ENCODE data around the gene CSGALNACT2.

CSGALNACT2 gene

DNA sequence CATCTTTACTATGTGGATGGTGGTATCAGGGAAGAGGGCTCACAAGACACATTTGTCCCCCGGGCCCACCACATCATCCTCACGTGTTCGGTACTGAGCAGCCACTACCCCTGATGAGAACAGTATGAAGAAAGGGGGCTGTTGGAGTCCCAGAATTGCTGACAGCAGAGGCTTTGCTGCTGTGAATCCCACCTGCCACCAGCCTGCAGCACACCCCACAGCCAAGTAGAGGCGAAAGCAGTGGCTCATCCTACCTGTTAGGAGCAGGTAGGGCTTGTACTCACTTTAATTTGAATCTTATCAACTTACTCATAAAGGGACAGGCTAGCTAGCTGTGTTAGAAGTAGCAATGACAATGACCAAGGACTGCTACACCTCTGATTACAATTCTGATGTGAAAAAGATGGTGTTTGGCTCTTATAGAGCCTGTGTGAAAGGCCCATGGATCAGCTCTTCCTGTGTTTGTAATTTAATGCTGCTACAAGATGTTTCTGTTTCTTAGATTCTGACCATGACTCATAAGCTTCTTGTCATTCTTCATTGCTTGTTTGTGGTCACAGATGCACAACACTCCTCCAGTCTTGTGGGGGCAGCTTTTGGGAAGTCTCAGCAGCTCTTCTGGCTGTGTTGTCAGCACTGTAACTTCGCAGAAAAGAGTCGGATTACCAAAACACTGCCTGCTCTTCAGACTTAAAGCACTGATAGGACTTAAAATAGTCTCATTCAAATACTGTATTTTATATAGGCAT lies 9.1 kb upstream of the CSGALNACT2 start:
- H3K4me3 ChIP-seq (ENCODE audit: low read depth, low read length) = no peak overlapping the region
- TF ChIP-seq, protein P1, sequence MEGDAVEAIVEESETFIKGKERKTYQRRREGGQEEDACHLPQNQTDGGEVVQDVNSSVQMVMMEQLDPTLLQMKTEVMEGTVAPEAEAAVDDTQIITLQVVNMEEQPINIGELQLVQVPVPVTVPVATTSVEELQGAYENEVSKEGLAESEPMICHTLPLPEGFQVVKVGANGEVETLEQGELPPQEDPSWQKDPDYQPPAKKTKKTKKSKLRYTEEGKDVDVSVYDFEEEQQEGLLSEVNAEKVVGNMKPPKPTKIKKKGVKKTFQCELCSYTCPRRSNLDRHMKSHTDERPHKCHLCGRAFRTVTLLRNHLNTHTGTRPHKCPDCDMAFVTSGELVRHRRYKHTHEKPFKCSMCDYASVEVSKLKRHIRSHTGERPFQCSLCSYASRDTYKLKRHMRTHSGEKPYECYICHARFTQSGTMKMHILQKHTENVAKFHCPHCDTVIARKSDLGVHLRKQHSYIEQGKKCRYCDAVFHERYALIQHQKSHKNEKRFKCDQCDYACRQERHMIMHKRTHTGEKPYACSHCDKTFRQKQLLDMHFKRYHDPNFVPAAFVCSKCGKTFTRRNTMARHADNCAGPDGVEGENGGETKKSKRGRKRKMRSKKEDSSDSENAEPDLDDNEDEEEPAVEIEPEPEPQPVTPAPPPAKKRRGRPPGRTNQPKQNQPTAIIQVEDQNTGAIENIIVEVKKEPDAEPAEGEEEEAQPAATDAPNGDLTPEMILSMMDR (IDR thresholded peaks at IDR 0.05; ENCODE audit: insufficient read depth, low read depth, low read length, missing control alignments) = no peak
- peak; percentile 54 for DNase-seq (ENCODE audit: low read depth)

- TF ChIP-seq, protein P1 (IDR thresholded peaks at IDR 0.05; ENCODE audit: insufficient read depth, low read depth, low read length, missing control alignments) = no peak
- H3K4me3 ChIP-seq (ENCODE audit: low read depth, low read length) = no peak overlapping the region
- DNase-seq (ENCODE audit: low read depth) = no peak
Measured at GRCh38 chr10:43130770-43131171, 7.5 kb upstream of the CSGALNACT2 start.

GRCh38 chr10:43131256-43131655 lies 7.0 kb upstream of the CSGALNACT2 start:
- DNase-seq (ENCODE audit: low read depth) = no peak
- H3K4me3 ChIP-seq (ENCODE audit: low read depth, low read length) = no peak overlapping the region
- TF ChIP-seq, protein P1 (IDR thresholded peaks at IDR 0.05; ENCODE audit: insufficient read depth, low read depth, low read length, missing control alignments) = no peak

DNA sequence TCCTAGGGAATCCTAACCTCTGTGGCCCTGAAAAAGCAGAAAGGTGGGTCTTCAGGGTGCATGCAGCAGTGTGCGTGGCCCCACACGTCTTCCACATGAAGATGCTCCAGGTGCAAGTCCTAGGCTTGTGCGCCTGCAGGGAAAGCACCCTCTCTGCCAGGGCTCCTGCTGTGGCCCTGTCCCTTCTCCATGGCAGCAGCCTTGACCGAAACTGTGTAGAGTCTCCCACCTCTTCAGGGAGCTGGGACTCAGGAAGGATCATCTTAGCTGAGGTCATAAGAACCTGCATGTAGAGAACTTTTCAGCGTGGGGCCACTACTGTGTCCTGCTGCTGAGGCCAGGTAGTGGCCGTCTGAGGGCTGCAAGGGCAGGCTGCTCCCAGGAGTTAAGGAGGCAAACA lies 6.3 kb upstream of the CSGALNACT2 start:
- H3K4me3 ChIP-seq (ENCODE audit: low read depth, low read length) = no peak overlapping the region
- DNase-seq (ENCODE audit: low read depth) = no peak
- TF ChIP-seq, protein P1 (IDR thresholded peaks at IDR 0.05; ENCODE audit: insufficient read depth, low read depth, low read length, missing control alignments) = no peak

DNA sequence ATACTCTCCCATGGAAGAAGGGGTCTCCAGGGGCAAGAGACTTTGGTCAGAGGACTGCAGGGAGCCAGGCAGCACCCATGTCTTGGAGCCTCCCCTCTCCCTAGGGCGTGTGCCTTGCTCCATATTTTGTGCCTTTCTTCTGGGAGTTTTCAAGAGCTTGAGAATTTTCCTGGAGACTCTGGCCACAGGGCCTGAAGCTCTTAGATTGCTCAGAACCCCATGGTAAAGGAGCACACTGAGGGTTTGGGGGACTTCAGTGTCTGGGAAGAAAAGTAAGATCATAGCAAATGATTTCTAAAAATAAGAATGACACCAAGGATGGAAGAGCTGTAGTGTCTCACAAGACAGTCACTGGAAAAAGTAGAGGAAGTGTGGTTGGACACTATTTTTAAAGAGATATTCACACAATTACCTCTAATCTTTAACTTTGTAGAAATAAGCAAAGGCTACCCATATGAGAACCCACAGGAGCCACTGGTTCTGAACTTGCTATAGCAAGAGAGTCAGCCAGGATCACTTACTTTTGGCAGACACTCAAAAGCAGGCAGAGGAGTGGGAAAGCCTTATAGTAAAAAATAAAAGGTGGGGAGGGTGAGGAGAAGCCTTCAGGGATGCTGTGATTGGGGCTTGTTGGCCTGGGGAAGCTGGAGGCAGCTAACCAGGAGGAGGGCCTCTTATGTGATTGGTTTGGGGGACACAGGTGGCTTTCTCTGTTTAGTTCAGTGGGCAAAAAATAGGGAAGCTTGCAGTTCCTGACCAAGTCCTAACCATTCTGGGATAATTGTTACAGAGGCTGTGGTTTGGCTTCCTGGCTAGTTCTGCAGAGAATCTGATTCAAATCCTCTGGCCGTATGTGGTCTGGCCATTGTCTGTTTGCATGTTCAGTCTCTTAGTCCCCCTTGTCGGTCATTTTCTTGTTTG lies 5.1 kb upstream of the CSGALNACT2 start:
- TF ChIP-seq, protein P1 (IDR thresholded peaks at IDR 0.05; ENCODE audit: insufficient read depth, low read depth, low read length, missing control alignments) = no peak
- no peak overlapping the region for H3K4me3 ChIP-seq (ENCODE audit: low read depth, low read length)
- no peak for DNase-seq (ENCODE audit: low read depth)

GRCh38 chr10:43134126-43134905 lies 3.9 kb upstream of the CSGALNACT2 start:
- no peak overlapping the region for H3K4me3 ChIP-seq (ENCODE audit: low read depth, low read length)
- TF ChIP-seq, protein P1 (IDR thresholded peaks at IDR 0.05; ENCODE audit: insufficient read depth, low read depth, low read length, missing control alignments) = no peak
- DNase-seq (ENCODE audit: low read depth) = no peak

Measured in GM12865 (cell line).